ENCODE measurements around the gene ZNF652. TPM values are rescaled to one million over a fixed set of nuclear protein-coding genes. Genes with fewer than 3 reads are reported as not detected.
A peak's percentile ranks its signal among the peaks of the same experiment; 100 is the strongest.

Gene ZNF652
- total RNA-seq, 3 donors from 2014 or later = 34.2 to 157 (median 72.4) TPM

DNA sequence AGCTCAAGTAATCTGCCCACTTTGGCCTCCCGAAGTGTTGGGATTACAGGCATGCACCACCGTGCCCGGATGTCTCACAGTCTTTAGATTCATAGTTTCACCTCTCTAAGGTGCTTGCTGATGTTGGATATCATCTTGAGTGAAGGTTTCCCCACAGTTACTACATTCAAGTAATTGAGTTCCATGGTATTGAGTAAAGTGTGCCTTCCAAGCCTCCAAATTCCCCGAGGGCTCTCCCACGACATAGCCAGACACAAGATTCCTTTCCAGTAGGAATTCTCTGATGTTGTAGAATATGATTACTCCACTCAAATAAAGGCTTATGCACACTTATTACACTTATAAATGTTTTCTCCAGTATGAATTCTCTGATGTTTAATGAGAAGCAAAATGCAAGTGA, 16.3 kb upstream of the ZNF652 start:
- no peak overlapping the region for H3K27ac ChIP-seq
- intact Hi-C loops (cut with DNase I; ENCODE audit: low total_unique reads) = no loop called here
- H3K9me3 ChIP-seq = no peaks in the 10 kb centered on the region
- H3K4me3 ChIP-seq = no peak overlapping the region
- H3K4me1 ChIP-seq = peaks cover 0 to 11% of the 10 kb centered on the region in 2 donors
- DNase-seq (ENCODE audit: low spot score in 2 of 2) = no peak
- TF ChIP-seq, protein P1, sequence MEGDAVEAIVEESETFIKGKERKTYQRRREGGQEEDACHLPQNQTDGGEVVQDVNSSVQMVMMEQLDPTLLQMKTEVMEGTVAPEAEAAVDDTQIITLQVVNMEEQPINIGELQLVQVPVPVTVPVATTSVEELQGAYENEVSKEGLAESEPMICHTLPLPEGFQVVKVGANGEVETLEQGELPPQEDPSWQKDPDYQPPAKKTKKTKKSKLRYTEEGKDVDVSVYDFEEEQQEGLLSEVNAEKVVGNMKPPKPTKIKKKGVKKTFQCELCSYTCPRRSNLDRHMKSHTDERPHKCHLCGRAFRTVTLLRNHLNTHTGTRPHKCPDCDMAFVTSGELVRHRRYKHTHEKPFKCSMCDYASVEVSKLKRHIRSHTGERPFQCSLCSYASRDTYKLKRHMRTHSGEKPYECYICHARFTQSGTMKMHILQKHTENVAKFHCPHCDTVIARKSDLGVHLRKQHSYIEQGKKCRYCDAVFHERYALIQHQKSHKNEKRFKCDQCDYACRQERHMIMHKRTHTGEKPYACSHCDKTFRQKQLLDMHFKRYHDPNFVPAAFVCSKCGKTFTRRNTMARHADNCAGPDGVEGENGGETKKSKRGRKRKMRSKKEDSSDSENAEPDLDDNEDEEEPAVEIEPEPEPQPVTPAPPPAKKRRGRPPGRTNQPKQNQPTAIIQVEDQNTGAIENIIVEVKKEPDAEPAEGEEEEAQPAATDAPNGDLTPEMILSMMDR (IDR thresholded peaks at IDR 0.05) = no peak
- TF ChIP-seq POLR2AphosphoS5 (IDR thresholded peaks at IDR 0.05) = no peak
- TF ChIP-seq POLR2A (IDR thresholded peaks at IDR 0.05) = no peak
- H3K27me3 ChIP-seq = no peaks in the 10 kb centered on the region
- H3K36me3 ChIP-seq = no peaks in the 10 kb centered on the region

DNA sequence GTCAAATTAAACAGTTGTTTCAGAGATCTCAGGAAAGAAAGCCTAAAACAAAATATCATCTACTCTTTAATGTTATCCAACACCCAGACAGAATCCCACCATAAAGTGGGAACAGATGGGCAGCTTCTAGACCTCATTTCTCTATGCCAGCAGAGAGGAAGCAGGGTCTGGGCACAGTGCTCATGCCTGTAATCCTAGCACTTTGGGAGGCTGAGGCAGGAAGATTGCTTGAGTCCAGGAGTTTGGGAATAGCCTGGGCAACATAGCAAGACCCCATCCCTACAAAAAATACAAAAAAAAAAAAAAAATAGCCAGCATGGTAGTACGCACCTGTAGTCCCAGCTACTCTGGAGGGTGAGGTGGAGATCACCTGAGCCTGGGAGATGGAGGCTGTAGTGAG, 13.5 kb upstream of the ZNF652 start:
- Histone ChIP-seq H3K4me1 (no peaks in the 10 kb centered on the region), H3K27ac (no peak overlapping the region), H3K9me3 (no peaks in the 10 kb centered on the region), H3K27me3 (no peaks in the 10 kb centered on the region), H3K36me3 (no peaks in the 10 kb centered on the region), H3K4me3 (no peak overlapping the region)
- DNase-seq (ENCODE audit: low spot score in 2 of 2) = no peak
- TF ChIP-seq POLR2A (IDR thresholded peaks at IDR 0.05) (no peak), POLR2AphosphoS5 (IDR thresholded peaks at IDR 0.05) (no peak)
- TF ChIP-seq, protein P1 (IDR thresholded peaks at IDR 0.05) = no peak
- intact Hi-C loops (cut with DNase I; ENCODE audit: low total_unique reads) = no loop called here

GRCh38 chr17:49373115-49373514, 11.1 kb upstream of the ZNF652 start:
- TF ChIP-seq POLR2AphosphoS5 (IDR thresholded peaks at IDR 0.05) (no peak), POLR2A (IDR thresholded peaks at IDR 0.05) (no peak)
- TF ChIP-seq, protein P1 (IDR thresholded peaks at IDR 0.05) = no peak
- H3K36me3 ChIP-seq = no peaks in the 10 kb centered on the region
- intact Hi-C loops (cut with DNase I; ENCODE audit: low total_unique reads) = no loop called here
- no peaks in the 10 kb centered on the region for H3K4me1 ChIP-seq
- no peaks in the 10 kb centered on the region for H3K9me3 ChIP-seq
- no peak overlapping the region for H3K4me3 ChIP-seq
- no peak overlapping the region for H3K27ac ChIP-seq
- DNase-seq (ENCODE audit: low spot score in 2 of 2) = no peak
- H3K27me3 ChIP-seq = no peaks in the 10 kb centered on the region

DNA sequence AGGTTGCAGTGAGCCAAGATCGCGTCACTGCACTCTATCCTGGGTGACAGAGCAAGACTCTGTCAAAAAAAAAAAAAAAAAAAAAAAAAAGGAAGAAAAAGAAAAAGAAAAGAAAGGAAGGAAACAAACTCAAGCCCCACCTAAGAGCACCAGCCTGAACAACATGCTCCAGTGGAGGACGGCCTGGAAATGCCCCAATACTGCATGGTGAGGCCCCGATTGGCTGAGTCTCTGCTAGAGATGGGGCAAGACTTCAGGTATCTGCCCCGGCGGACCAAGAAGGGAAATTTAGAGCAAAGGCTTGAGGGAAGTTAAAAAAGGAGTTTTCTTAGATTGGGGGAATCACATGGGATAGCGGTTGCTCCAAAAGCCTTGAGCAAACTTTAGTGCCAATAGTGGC, 10.4 kb upstream of the ZNF652 start:
- no peaks in the 10 kb centered on the region for H3K36me3 ChIP-seq
- TF ChIP-seq POLR2A (IDR thresholded peaks at IDR 0.05) (no peak), POLR2AphosphoS5 (IDR thresholded peaks at IDR 0.05) (no peak)
- TF ChIP-seq, protein P1 (IDR thresholded peaks at IDR 0.05) = no peak
- intact Hi-C loops (cut with DNase I; ENCODE audit: low total_unique reads) = no loop called here
- H3K9me3 ChIP-seq = no peaks in the 10 kb centered on the region
- no peak for DNase-seq (ENCODE audit: low spot score in 2 of 2)
- no peak overlapping the region for H3K4me3 ChIP-seq
- no peaks in the 10 kb centered on the region for H3K27me3 ChIP-seq
- H3K27ac ChIP-seq = no peak overlapping the region
- H3K4me1 ChIP-seq = no peaks in the 10 kb centered on the region

DNA sequence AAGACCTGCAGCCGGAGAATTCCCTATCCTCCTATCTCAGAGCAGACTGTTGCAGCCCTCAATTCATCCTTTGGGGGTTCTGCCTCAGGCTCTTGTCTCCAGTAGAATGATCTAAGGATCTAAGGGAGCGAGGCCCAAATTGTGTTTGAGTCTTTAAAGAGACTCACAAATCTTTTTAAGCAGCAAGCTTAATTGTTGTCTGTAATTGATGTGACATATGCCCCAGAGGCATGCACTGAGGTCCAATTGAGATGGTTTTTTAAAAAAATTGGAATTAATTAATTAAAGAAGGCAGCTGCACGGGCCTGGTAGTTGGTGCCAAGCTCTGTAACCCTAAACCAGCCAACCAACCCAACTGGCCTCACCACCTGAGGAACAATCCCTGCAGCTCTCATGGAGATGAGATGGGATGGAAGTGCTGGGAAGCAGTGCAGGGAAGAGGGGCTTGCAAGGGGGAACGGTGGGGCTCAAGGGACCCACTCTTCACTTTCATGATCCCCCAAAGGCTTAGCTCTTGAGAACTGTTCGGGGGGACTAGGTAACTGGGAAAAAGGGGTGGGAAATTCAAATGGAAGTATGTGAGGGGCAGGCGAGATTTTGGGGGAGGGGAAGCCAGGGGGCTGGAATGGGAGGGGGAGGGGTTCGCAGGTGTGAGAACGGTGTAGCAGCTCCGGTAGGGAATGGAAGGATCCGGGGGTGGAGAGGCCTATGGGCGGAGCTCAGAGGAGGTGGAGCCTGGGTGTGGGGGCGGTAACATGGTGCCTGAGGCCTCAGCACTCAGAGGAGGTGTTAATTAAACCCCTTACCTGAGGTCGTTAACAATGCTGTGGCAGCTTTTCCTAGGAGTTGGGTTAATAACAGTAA, 9.2 kb upstream of the ZNF652 start:
- no peak for DNase-seq (ENCODE audit: low spot score in 2 of 2)
- H3K36me3 ChIP-seq = no peaks in the 10 kb centered on the region
- no peaks in the 10 kb centered on the region for H3K27me3 ChIP-seq
- no peaks in the 10 kb centered on the region for H3K4me1 ChIP-seq
- H3K9me3 ChIP-seq = no peaks in the 10 kb centered on the region
- TF ChIP-seq POLR2AphosphoS5 (IDR thresholded peaks at IDR 0.05) (no peak), POLR2A (IDR thresholded peaks at IDR 0.05) (no peak)
- TF ChIP-seq, protein P1 (IDR thresholded peaks at IDR 0.05) = no peak
- intact Hi-C loops (cut with DNase I; ENCODE audit: low total_unique reads) = no loop called here
- no peak overlapping the region for H3K4me3 ChIP-seq
- peak overlapping the region in 1 of 2 donors; percentile 20 for H3K27ac ChIP-seq
